SK-MEL-5 (cell line): Measurements from ENCODE around the gene DGKD. TPM values are rescaled to one million over a fixed set of nuclear protein-coding genes. Genes with fewer than 3 reads are reported as not detected.

Experiments
- DNase-seq: peaks from one replicate; pipeline ENCODE4 v3.0.0-alpha.2; 2016; ENCODE audit warnings: low read depth, low spot score
- in situ Hi-C: cut with HindIII; loops from 2 replicates; pipeline ENCODE4 v1.10.0; 2016; ENCODE audit warnings: low sequenced_read_pairs, high pct_unique_total_duplicates, low pct_unique_long_range_greater_than_20kb
- total RNA-seq: library from RNA; depleted of rRNA; stranded (reverse); fragments of >200 nt; shearing (Covaris generic); gene quantifications from 2 replicates; pipeline ENCODE4 v1.2.3, GENCODE V29; 2014

Gene DGKD
- total RNA-seq, 1 experiment from 2014 or later = 7.4 TPM

DNA sequence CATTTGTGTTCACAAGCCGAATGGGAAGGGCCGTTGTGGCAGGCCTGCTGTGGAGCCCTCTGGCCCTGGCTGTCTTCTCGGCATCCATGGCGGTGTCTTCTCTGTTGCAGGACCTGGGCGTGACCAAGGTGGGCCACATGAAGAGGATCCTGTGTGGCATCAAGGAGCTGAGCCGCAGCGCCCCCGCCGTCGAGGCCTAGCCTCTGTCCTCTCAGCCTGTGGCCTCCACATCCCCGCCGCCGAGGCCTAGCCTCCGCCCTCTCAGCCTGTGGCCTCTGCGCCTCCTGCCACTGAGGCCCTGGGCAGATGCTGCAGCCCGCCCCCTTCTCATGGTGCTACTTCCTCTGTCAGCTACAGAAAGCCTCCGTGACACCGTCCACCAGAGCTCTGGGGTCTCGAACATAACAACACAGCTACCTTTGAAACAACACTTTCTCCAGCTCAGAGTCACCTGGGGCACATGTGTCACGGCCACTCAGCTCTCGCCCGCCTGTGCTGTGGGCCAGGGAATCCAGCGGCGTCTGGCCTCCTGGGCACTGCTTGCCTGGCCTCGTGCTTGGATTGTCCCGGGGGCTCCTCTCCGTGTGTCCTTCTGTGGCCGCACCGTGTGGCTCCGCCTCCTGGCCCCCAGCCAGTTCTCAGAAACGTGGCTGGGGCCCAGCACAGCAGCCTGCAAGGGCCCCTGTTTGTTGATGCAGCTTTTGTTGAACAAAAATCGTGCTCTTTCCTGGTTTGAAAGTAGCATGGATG, 115.1 kb downstream of the DGKD start:
- no peak for DNase-seq
- in situ Hi-C loops = no loop called here

GRCh38 chr2:233470011-233470687, 115.9 kb downstream of the DGKD start:
- DNase-seq = no peak
- in situ Hi-C loops = no loop called here

DNA sequence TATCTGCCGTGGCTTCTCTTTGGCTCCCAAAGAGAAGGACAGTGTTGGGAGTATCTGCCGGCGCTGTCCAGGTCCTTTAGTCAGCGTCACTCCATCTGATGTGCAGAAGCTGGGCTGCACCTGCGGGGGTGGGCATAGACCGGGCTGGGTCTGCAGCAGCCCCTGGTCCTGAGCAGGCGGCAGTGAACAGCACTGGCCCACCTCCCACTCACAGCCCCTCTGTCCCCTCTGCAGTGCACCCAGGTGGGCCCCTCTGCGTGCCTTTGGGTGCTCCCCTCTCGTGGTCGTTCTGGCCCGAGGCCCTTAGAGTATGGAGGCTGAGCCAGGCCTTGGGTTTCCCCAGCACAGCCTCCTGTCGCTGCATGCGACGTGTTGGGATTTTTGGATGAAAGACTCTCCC, 116.5 kb downstream of the DGKD start:
- in situ Hi-C loops = no loop called here
- DNase-seq = no peak

DNA sequence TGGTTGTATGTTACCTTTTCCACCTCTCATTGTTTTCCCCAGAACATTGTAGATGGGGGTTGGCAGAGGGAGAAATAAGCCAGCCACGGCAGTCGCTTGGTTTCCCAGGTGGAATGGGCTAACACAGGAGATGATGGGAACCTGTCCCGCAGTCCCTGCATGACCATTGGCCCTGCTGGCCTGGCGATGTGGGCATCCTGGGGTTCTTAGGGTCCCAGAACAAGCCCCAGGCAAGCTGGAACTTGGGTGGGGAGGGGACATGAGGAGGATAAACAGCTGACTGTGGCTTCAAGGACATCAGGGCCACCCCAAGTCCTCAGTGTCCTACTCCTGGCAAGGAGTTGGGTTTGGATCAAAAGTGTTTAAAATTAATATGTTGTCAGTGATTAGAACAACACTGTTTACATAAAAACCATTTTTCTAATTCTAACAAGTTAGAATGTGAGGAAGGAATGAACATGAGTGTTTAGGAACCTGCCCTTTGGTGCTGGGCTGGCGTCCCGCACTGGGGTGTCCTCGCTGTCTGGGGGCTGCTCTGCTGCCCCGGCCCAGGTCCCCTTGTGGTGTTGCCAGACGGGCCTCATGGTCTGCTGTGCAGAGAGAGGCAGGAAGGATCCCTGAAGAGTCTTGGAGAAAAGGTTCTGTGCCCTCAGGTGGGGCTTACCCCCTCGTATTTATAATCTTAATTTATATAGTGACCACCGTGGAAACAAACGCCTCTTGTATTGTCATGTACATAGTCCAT, 117.2 kb downstream of the DGKD start:
- in situ Hi-C loops = no loop called here
- no peak for DNase-seq

DNA sequence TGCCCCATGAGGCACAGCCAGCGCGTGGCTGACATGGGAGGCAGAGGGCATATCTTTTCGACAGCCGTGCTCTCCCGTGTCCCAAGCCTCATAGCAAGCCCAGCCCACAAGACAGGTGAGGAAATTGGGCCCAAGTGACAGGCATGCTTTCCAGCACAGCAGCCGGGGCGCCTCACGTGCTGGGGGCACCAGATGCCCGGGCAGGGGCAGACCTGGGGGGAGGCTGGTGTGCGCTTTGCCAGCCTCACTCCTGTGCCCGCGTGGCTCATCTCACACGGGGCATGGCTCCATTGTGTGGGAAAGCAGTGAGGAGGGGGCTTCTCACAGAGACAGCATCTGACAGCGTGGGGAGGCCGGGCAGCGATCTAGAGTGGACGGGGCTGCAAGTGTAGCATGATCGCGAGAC, 119.1 kb downstream of the DGKD start:
- in situ Hi-C loops = no loop called here
- DNase-seq = no peak

- DNase-seq = no peak
- in situ Hi-C loops = no loop called here
Measured at GRCh38 chr2:233473878-233474277, 119.6 kb downstream of the DGKD start.

DNA sequence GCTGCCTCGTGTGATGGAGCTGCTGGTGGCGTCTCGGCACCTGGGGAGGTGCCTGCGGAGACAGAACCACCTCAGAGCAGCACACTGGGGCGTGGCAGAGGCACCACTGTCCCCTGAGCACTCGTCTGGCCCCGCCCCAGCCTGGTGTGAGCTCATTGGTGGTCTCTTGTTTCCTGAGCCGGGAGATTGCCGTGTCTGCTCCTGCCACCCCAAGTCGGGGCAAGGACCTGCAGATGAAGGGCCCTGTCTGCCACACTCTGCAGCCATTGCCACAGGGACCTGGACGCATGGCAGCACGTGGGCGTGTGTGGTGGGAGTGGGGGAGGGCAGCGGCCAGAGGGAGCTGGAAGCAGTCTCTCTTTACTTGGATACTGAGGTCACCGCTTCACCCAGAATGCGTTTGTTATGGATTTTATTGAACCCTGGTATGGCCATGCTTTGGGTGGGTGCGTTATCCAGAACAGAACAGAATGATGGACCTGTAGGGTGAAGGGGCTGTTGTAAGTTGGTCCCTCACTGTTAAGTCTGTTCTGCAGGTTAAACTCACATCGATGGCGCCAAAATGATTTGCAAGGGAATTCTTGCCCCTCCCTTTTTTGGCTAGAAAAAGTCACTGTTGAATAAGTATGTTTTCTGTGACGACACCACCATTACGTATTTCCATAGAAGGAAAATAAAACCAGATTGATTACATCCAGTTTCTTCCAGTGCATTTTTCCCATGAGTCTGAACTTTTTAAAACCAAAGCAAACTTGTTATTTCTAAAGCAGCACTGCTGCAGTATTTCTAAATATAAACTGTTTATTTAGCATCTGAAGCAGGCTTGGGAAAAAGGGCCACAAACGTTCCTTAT, 120.2 kb downstream of the DGKD start:
- in situ Hi-C loops = no loop called here
- no peak for DNase-seq

DNA sequence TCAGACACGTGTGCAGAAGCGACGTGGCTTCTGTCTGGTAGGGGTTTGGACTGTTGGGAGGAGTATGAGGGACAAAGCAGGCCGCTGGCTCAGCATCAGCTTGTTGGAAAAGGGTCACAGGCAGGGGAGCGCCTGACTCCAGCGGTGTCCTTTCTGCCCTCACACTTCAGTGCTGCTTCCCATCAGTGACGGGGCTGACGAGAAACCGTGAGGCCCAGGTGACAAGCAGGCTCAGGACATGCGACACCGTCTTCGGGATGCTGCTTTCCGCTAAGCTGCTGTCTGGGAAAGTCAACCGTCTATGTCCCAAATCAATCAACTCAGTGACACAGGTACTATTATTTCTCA, 121.7 kb downstream of the DGKD start:
- no peak for DNase-seq
- in situ Hi-C loops = no loop called here

DNA sequence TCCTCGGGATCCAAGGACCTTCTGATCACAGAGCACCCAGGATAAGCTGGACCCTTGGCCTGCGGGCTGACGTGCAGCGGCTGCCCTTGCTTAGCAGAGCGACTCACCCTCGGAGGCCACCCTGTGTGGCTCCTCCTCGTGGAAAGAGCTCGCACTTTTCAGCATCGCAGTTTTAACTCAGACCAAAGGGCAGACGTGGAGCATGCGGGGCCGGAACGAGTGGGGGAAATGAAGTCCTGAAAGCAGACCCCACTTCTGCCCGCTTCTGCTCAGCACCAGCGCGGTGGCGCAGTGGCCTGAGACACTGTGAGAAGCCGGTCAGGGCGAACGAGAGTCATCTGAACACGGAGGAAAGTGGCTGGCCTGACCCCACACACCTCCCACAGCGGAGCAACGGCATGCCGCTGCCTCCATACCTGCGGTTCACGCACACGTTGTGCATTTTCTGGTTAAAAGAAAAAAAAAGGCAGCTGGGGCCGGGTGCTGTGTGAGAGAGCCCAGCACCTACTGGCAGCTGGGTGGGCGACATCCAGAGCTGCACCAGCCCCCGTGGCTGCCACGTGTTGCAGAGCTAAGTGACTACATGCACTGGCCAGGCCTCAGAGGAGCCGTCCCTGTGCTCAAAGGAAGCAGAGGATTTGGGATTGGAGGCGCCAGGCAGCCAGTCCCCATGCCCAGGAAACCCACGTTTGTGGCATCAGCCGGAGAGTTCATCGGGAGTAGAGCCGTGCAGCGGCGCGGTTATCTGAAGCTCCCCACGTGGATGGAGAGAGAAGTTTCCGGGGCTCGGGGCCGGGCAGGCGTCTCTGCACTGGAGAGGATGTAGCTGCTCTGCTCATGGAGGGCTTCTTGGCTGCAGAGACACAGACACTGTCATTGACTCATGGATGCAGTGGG, 122.6 kb downstream of the DGKD start:
- DNase-seq = no peak

GRCh38 chr2:233477548-233478433, 123.5 kb downstream of the DGKD start:
- no peak for DNase-seq
- in situ Hi-C loops = no loop called here

More for the DNA sequence above, 122.6 kb downstream of the DGKD start:
- in situ Hi-C loops = no loop called here

DNA sequence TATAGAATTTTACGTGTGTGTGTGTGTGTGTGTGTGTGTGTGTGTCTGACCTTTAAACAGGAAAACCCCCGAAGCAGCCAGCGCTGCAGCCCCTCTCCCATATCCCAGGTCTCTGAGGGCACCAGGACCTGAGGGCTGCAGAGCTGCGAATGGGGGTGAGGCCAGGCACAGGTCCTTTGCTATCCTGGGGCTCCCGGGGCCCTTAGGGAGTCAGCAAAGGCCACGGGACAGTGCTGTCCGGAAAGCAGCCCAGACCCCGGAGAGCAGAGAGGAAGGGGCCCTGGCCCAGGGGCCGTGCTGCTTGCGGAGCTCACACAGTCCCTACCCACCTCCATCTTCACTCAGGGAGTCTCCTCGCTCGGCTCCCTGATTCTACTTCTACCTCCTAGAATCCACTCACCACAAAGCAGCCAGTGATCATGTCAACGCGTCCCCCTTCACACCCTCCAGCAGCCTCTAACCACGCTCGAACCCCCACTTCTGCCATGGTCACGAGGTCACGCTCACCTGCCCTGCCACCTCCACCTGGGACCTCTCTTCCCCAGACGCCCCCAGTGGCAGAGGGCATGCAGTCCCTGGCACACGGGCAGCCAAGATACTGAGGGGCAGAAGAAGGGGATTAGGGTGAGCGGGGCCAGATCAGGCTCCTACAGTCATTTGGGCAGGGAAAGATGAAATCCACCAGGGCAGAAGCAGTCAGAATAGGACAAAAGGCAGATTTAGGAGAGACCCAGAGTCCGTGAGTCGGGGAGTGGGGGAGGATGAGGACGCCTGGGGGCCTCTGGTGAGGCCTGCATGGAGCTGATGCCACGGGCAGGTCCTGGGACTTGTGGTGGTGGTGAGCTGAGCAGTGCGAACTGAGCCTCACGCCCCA, 125.6 kb downstream of the DGKD start:
- in situ Hi-C loops = no loop called here
- DNase-seq = no peak

DNA sequence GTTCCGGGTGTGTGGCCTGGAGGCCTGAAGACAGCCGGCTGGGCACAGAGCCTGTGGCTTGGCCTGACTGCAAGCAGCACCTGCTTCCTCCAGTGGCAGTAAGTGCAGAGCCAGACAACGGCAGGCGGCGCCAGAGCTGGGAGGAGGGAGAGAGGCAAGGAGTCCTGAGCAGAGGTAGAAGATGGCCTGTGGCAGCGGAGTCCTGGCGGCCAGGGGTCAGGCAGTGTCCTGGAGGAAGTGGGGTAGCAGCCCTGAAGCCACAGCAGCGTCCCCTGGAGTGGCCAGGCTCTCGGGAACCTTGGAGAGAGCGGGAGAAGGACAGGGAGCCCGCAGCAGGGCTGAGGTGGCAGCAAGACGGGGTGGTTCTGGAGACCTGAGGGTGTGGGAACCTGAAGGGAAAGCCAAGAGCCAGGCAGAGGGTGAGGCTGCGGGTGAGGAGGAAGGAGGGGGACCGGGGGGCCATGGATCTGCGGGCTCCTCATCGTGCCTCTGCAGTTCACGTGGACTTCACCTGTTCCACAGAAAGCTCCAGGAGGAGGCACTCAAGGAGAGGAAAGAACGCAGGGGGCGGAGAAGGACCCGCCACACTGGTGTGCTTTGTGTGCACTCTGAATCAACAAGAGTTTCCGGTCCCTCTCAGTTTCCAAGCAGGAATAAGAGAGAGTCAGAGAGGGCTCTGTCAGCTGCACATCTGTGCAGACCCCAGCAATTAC, 126.4 kb downstream of the DGKD start:
- in situ Hi-C loops = no loop called here
- no peak for DNase-seq

DNA sequence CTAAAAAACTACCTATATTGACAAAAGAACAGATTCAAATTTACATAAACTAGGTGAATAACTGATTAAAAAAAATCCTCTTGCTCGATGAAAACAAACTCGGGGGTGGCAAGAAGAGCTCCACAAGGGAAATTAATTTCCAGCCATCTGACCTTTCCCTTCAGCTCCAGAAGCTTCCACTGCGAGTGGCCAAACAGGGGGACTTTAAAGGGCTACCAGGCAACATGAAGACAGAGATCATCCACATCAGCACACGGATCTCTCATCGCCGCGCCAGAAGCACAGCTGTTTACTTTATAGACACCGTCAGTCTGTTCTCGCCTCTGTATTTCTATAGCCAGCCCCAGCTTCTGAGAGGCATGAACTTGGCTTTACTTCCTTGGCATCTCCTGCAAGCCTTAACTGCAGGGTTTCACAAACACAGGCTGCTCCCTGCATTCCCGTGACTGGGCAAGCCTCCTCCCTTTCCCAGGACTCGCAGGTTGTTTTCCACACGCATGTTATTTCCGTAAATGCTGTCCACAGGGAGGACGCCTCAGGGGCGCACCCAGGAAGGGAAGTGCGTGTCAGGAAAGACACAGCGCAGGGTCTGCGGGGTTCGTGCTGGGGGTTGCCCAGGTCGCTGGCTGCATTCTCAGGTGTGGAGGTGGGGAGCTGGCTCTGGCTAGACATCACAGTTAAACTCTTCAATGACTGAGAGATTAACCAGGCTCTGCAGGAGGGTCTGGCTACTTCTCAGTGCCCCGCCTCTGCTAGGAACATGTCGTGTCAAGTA, 127.3 kb downstream of the DGKD start:
- in situ Hi-C loops = no loop called here
- no peak for DNase-seq

GRCh38 chr2:233482616-233483015, 128.3 kb downstream of the DGKD start:
- in situ Hi-C loops = no loop called here
- no peak for DNase-seq
